GM19328 (cell line): Measurements from ENCODE around the gene TMEM132C.
A peak's percentile ranks its signal among the peaks of the same experiment; 100 is the strongest.

ENCODE experiments used
- ATAC-seq: cut with Tn5 transposase; IDR thresholded peaks from one replicate; pipeline ENCODE4 v1.9.1; 2021; ENCODE audit warnings: mild to moderate bottlenecking, moderate library complexity; ENCODE audit not compliant: unreplicated experiment

TMEM132C gene

GRCh38 chr12:128337431-128338170 is 70.6 kb downstream of the TMEM132C start:
- no peak for ATAC-seq

GRCh38 chr12:128338386-128339125 is 71.6 kb downstream of the TMEM132C start:
- no peak for ATAC-seq

DNA sequence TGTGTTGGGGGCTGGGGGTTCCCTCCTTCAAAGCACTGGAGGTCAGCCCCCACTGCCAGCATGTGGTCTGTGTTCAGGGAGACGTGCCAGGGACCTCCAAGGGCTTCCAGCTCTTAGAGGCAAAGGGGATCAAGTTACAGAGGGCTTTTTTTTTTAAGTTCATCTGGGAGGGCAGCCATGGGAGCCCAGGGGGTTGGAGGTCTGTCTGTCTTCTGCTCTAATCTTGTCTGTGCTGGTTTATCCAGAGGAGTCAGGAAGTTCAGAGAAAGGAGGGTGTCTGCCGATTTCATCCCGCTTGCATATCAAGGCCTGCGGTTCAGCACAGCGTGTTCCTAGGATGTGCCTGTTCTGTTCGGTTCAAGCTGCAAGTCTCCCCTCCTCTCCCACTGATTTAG is 72.2 kb downstream of the TMEM132C start:
- no peak for ATAC-seq

GRCh38 chr12:128339631-128340030 is 72.7 kb downstream of the TMEM132C start:
- no peak for ATAC-seq

DNA sequence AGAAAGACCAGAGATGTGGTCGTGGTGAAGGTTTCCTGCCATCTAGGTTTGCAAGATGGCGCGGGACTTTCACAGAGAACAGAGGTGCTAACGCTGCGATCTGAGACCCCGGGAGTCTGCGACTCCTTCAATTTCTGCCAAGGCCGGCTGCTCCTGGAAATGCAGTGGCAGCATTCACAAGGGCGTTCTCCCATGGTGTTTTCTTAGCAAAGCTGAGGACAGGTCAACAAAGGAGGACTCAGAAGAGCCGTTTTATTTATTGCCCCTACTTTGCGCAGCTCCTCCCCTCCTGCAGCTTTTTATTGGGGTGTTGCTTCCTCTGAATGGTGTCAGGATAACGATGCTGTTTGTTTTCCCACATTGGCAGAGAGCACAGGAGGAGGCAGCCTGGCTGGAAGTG is 86.3 kb downstream of the TMEM132C start:
- no peak for ATAC-seq

DNA sequence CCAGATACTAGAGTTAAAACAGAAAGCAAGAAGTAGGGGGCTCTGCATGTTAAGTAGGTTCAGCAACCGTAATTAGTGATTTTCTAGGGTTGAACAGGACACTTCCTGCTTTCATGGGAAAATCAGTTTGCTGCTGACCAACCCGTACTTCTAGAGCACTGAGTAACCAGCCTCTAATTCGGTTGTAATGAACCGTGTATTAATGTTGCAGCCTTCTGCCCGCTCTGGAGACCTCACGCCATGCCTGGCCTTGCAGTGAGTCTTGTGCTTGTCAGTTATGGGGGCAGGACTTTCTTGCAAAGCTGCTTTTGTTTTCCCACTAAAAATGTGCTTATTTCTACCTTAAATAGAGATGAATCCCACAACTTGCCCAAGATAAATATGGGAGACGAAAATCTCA is 89.6 kb downstream of the TMEM132C start:
- ATAC-seq, result no peak

GRCh38 chr12:128361400-128361995 is 94.5 kb downstream of the TMEM132C start:
- ATAC-seq, result no peak

DNA sequence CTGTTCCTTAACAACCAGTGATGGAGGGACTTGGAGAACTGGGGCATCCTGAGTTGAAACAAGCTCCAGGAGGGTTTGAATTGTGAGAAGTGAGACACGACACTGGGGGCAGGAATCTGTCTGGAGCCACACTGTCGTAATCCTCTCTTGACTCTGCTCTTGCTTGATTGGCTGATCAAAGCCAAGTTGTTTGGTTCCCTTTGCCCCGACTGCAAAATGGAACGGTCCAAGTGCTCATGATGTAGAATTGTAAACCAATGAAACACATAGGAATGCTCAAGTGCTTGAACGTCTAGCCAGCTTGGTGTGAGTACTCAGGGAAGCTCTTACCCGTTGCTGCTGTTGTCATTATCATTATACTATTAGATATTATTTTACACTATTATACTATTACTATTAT is 98.1 kb downstream of the TMEM132C start:
- no peak for ATAC-seq

GRCh38 chr12:128365651-128366231 is 98.8 kb downstream of the TMEM132C start:
- no peak for ATAC-seq

- no peak for ATAC-seq
Measured at GRCh38 chr12:128367961-128368360, 101.0 kb downstream of the TMEM132C start.

DNA sequence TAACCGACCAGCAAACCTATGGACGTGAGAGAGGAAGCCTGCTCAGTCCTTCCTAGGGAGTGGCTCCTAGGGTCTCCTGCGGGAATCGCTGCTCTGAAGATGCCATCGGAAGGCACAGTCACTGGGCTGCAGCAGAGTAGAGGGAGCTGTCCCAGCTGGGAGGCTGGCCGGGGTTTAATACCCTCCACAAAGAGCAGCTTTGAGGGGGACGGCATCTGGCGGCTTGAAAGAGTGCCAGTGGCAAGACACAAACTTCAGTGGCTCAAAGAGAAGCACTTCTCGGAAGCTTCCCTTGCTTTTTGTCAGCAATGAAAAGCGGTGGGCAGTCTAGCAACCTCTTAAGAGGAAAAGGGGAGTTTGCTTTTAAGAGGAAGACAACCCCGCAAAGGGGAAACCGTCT is 114.6 kb downstream of the TMEM132C start:
- ATAC-seq, result no peak

- no peak for ATAC-seq
Measured at GRCh38 chr12:128381946-128382345, 115.0 kb downstream of the TMEM132C start.

GRCh38 chr12:128382946-128383345 is 116.0 kb downstream of the TMEM132C start:
- no peak for ATAC-seq

DNA sequence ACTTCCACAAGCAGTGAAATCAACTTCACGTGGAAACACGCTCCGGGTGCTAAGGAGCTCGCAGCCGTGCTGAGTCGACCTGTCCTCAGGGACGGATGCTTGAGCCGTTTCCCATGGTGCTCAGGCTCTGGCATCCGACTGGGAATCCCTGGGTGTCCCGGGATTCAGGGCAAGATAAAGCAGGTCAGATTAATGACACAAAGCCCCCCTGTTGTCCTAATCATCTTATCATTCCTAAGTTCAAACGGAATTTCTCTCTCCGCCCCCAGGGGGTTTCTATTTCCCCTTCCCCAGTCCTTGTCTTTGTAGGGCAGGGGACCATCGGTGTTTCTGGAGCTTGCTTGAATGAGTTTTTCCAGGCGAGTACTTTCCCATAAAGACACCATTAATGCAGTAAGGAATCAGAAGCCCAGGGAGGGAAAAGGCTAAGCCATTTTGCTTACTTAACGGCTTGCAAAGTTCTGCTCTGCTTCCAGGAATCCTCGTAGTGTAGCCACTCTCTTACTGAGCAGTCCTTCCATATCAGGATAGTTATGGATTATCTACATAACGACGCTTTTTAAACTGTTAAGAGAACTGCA is 116.5 kb downstream of the TMEM132C start:
- ATAC-seq, result no peak

- no peak for ATAC-seq
Measured at GRCh38 chr12:128385736-128386135, 118.8 kb downstream of the TMEM132C start.

DNA sequence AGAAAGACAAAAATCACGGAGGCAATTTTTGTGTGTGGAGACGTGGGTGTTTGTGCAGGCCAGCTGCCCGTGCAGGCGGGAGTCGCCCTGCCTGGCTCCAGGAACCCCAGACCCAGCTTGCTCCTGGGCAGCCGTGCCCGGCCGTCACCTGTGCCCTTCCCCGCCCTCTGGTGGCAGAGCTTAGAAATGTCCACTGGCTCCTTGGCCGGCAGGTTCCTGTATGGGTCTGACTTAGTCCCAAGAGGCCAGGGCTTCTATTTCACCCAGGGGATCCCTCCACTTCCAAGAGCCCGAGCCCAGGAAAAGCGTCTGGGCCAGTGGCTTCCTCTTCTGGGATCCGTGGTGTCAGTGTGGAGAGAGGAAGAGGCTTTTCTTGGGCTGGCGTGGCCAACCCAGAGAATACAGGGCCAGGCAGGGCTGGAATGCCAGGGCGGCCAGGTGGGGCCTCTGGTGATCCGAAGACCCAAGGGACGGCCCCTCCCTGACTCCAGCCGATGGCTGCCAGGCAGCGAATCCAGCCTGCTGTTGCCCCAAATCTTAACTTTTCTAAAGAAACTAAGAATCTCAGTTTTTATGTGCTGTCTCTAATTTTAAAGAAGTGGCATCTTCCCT is 120.9 kb downstream of the TMEM132C start:
- peak; percentile 51 for ATAC-seq

DNA sequence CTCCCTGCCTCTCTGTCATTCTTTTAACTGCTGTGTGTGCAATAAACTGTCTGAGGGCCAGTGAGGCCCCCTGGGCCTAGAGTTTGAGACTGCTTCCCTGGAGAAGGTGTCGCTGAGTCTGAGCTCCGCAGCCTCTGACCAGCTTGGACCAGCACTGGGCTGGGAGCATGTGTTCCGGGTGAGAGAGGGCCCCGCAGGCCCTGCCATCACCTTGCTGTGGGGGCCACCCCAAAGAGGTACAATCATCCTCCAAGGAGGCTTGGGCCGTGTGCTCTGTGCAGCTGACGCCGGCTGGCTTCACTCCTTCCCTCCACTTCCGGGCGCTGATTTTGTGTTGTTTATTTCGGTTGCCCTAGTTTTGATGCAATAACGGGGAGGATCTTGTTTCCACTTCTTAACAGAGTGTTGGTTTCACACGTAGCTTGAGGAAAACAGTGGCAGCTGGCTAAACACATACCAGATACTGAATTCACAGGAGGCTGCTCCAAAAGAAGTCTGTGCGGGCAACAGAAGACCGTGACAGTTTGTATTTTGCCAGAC is 121.6 kb downstream of the TMEM132C start:
- ATAC-seq, result no peak

DNA sequence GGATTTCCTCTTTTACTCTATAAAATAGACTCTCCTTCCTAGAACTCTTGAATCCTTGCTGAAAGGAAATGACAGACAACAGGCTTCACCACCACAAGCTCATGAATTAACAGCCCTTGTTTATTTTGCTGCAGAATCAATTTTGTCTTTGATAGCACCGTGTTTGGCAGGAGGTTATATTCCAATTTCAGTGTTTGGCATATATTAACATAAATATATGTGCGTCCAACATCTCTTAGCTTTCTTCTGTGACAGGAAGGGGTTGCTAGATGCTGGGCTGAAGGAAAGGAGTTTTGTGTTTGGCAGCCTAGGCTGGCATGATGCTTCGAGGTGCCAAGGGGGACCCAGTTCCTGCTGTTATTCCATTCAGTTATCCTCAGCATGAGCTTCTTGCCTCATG is 126.4 kb downstream of the TMEM132C start:
- no peak for ATAC-seq

- ATAC-seq, result no peak
Measured at GRCh38 chr12:128394137-128394536, 127.2 kb downstream of the TMEM132C start.

GRCh38 chr12:128399253-128399652 is 132.3 kb downstream of the TMEM132C start:
- ATAC-seq, result no peak
